Measurements from ENCODE around the gene IL32.
"Not testable (repeated sequence)": the region's sequence is repeated elsewhere in the genome, so short reads cannot be mapped to it uniquely, and the experiment has no call there.

Gene IL32

GRCh38 chr16:3053330-3053710 lies 12.1 kb upstream of the IL32 start:
- not testable (repeated sequence) for FAIRE-seq

- FAIRE-seq, result no peak
Measured at GRCh38 chr16:3054965-3055733, 10.3 kb upstream of the IL32 start.

DNA sequence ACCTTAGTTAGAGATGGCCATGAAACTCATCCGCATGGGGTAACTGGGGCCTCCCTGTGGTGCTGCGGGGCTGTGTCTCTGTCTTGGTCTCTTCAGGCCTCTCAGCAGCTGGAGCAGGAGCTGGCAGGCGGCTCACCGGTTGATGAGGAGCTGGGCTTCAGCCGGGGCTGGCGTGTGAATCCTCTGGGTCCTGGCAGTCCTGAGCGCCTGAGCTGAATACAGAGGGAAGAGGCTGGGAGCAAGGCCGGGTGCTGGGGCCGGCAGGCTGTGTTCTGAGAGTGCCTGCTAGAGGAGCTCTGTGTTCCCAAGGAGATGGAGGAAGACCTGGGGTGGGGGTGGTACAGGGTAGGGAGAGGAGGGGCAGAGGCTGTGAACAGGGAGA lies 9.7 kb upstream of the IL32 start:
- FAIRE-seq, result not testable (repeated sequence)

- FAIRE-seq, result no peak
Measured at GRCh38 chr16:3056336-3057180, 8.9 kb upstream of the IL32 start.

DNA sequence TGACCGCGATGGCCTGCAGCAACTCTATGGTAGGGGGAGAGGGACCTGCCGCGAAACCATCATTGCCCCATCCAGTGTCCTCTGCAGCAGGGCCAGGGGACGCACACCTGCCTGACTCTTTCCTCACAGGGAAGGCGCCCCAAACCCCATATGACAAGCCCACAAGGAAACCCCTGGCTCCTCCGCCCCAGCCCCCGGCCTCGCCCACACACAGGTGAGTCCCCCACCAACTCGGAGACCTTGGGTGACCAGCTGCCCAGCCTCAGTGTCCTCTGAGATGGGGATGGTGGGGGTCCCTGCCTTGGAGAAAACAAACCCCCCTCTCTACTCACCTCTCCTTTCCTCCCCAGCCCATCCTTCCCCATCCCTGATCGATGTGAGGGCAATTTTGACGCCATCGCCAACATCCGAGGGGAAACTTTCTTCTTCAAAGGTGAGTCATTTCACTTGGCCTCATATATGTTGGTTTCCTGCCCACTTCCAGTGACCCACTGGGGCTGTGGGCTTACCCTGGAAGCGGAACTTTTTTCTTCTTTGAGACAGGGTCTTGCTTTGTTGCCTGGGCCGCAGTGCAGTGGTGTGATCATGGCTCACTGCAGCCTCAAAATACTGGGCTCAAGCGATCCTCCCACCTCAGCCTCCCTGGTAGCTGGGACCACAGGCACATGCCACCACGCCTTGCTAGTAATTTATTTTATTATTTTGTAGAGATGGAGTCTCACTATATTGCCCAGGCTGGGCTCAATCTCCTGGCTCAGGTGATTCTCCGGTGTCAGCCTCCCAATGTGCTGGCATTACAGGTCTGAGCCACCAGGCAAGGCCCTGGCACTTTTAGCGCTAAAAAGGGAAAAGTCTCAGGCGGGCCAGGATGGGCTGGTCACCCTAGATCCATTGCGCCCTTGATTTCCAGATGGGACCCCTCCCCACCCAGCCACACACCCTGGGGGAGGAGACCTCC lies 8.0 kb upstream of the IL32 start:
- no peak for FAIRE-seq

DNA sequence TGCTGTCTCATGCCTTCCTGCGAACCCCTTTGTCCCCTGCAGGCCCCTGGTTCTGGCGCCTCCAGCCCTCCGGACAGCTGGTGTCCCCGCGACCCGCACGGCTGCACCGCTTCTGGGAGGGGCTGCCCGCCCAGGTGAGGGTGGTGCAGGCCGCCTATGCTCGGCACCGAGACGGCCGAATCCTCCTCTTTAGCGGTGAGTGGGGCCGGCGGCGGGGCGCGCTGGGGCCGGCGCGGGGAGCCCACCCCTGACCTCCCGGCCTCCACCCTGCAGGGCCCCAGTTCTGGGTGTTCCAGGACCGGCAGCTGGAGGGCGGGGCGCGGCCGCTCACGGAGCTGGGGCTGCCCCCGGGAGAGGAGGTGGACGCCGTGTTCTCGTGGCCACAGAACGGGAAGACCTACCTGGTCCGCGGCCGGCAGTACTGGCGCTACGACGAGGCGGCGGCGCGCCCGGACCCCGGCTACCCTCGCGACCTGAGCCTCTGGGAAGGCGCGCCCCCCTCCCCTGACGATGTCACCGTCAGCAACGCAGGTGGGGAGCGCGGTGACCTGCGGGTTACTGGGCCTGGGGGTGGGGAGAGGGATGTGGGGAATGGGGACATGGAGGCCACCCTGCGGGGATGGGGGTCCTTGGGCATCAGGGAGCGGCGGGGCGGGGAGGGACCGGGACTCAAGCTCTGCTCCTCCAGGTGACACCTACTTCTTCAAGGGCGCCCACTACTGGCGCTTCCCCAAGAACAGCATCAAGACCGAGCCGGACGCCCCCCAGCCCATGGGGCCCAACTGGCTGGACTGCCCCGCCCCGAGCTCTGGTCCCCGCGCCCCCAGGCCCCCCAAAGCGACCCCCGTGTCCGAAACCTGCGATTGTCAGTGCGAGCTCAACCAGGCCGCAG lies 7.1 kb upstream of the IL32 start:
- FAIRE-seq, result no peak

DNA sequence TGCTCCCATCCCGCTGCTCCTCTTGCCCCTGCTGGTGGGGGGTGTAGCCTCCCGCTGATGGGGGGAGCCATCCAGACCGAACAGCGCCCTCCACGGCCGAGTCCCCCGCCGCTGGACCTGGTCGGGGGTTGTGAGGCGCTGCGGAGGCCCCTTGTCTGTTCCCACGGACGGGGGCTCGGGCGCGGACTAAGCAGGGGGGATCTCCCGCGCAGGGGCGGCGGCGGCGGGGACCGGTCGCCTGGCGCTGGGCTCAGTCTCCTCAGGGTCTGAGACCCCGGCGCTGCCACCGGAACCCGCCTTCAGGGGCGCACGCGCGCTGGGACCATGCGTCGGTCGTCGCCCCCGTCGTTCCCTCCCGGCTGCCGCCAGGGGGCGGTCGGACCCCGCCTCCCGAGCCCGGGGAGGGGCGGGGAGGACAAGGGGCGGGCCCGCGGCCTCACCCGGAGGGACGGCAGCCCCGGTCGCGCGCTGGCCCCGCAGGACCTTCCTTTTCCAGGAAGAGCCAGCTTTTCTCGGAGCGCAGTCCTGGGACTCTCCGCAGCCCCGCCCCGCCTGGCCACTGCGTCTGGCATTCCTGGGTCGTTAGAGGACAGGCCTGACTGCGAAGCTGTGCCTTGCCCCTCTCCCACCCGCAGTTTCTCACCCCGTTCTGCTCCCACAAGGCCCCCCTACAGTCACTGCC lies 6.3 kb upstream of the IL32 start:
- no peak for FAIRE-seq

GRCh38 chr16:3059723-3060242 lies 5.7 kb upstream of the IL32 start:
- no peak for FAIRE-seq

DNA sequence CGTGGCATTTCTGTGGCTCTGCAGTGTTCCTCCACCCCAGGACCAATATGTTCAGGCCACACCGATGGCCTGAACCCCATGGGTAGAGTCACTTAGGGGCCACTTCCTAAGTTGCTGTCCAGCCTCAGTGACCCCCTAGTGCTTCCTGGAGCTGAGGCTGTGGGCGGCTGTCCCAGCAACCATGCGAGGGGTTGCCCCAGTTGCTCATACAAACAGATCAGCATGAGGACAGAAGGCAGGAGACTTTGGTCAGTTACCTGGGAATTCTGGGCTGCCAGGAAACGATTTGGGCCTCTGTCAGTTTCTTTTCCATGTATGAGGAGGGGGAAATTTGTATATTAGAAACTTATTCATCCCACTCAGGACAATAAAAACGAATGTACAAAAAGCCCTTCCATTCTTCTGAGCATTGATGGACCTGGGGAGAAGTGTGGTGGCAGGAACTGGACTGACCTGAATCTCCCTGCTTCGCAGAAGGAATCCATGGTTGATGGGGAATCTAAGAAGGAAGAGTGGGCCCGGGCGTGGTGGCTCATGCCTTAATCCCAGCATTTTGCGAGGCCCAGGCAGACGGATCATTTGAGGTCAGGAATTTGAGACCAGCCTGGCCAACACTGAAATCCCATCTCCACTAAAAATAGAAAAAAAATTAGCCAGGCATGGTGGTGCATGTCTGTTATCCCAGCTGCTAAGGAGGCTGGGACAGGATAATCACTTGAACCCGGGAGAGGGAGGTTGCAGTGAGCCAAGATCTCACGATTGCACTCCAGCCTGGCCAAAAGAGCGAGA lies 4.9 kb upstream of the IL32 start:
- FAIRE-seq, result no peak

GRCh38 chr16:3062553-3062952 lies 2.9 kb upstream of the IL32 start:
- FAIRE-seq, result no peak

DNA sequence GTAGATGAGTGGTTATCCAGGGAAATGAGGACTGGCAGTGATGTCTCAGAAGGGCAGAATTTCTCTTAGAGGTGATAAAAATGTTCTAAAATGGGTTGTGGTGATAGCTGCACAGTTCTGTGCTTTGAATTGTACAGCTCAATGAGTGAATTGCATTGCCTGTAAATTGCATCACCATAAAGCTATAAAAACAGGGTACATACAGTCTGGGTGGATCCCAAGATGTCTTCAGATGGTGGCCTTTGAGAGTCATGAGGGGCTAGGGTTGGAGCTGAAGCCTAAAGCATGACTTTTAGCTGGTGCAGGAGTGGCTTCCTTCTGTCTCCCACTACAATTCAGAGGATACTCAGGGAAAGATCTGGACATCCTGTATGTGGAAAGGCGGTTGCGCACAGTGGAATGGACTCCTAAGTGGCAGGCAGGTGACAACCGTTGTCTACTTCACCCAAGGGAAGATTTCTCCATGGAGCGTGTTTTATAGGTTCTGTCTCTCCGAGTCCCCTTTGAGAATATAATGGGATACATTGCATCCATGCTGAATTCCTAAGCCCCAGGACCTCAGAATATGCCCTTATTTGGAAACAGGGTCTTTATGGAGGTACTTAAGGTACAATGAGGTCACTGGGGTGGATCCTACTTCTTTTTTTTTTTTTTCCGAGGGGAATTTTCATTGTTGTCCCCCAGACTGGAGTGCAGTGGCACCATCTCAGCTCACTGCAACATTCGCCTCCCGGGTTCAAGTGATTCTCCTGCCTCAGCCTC lies 1.6 kb upstream of the IL32 start:
- FAIRE-seq, result no peak

DNA sequence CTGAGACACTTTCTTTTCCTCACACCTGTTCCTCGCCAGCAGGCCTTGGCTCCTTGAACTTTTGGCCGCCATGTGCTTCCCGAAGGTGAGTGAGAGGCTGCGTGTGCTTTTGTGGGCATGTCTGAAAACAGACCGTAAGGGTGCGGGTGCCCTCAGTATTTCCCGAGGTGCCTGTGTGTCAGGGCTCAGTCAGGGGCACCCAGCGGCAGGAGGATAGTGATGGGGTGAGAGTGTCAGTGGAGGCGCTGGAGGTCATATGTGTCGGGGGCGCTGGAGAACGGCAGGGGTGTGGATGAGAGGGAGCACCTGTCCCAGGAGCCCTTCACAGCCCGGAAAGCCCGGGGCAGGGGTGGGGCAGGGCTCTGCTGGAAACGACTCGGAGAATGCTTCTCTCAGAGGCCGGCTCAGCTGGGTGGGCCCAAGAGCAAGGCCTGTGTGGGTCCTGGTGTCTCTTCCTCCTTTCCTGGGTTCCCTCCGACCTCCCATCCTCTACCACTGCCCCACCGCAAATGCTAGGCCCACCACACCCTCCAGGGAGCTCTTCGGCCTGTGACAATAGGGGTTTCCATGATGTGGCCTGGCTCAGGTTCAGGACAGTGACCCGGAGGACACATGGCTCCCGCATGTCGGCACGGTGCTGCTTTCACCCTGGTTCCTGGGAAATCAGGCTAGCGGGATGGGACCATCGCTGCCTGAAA lies 451 bp downstream of the IL32 start:
- FAIRE-seq, result no peak

DNA sequence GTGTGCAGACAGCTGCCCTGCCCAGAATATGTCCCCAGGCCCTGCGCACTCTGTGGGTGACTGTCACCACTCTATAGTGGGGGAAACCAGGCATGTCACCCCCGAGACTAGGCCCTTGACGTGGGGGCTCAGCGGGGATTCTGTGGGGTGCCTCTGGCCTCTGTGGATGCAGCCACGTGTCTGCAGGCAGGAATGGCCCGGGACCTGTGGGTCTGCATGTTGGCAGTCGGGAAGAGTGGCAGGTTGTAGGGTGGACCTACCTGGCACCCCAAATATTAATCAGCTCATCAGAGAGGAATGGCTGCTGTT lies 954 bp downstream of the IL32 start:
- no peak for FAIRE-seq

- no peak for FAIRE-seq
Measured at GRCh38 chr16:3068487-3068886, 3.0 kb downstream of the IL32 start.

GRCh38 chr16:3069146-3069545 lies 3.7 kb downstream of the IL32 start:
- FAIRE-seq, result not testable (repeated sequence)

DNA sequence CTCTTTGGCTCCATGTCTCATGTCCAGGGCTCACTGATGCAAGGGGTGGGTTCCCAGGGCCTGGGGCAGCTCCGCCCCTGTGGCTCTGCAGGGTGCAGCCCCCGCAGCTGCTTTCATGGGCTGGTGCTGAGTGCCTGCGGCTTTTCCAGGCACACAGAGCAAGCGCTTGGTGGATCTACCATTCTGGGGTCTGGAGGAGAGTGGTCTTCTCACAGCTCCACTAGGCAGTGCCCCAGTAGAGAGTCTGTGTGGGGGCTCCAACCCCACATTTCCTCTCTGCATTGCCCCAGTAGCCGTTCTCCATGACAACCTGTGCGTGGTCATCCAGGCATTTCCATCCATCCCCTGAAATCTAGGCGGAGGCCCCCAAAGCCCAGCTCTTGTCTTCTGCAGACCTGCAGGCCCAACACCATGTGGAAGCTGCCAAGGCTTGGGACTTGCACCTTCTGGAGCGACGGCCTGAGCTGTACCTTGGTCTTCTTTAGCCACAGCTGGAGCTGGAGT lies 5.2 kb downstream of the IL32 start:
- FAIRE-seq, result no peak

- FAIRE-seq, result no peak
Measured at GRCh38 chr16:3071655-3072054, 6.2 kb downstream of the IL32 start.

- not testable (repeated sequence) for FAIRE-seq
Measured at GRCh38 chr16:3072148-3072547, 6.7 kb downstream of the IL32 start.
